Pancreas (tissue), 10 donors: ENCODE results near the gene GALP. TPM values are rescaled to one million over a fixed set of nuclear protein-coding genes. Genes with fewer than 3 reads are reported as not detected.

Experiments used
- ATAC-seq, 4 donors: fragments of 200-7000 bp; cut with Tn5 transposase; one replicate each; pipeline versions ENCODE4 v1.8.0 to v1.9.1; 2020; ENCODE audit warnings: mild to moderate bottlenecking in 4 of 4, moderate library complexity in 4 of 4
- DNase-seq, 6 donors: peaks; one replicate each; pipeline ENCODE4 v3.0.0-alpha.2; 2020
- FAIRE-seq: peaks from 2 replicates; lab custom pipeline; 2012; peaks lifted over from hg19 to GRCh38; lab: Jason Lieb, UNC
- H3K27ac ChIP-seq, 4 donors: fragments of 200-600 bp; sonication (generic); 1 replicate in 3 of 4; 2 replicates in 1 of 4; pipeline versions ENCODE4 v1.5.0 to v1.8.0; 2020
- H3K27me3 ChIP-seq, 4 donors: fragments of 200-600 bp; one replicate each; pipeline ENCODE4 v1.8.0; 2021
- H3K36me3 ChIP-seq, 3 donors: fragments of 200-600 bp; sonication (generic) in 1 of 3; one replicate each; pipeline versions ENCODE4 v1.5.0 to v1.8.0; 2020 to 2021
- H3K4me1 ChIP-seq, 3 donors: fragments of 200-600 bp; one replicate each; pipeline ENCODE4 v1.8.0; 2021
- H3K4me3 ChIP-seq, 4 donors: fragments of 200-600 bp; sonication (generic) in 2 of 4; one replicate each; pipeline versions ENCODE4 v1.5.0 to v1.8.0; 2020 to 2021
- H3K9me3 ChIP-seq, 4 donors: fragments of 200-600 bp; one replicate each; pipeline ENCODE4 v1.8.0; 2021
- CTCF ChIP-seq, 4 donors: fragments of 200-600 bp; sonication (generic) in 3 of 4; IDR thresholded peaks; one replicate each; pipeline versions ENCODE4 v1.5.0 to v1.8.0; 2021; ENCODE audit warnings: antibody characterized with exemption in 4 of 4
- WGBS, 2 donors: extraction: QIAGEN DNeasy Blood & Tissue Kit; methylation state at CpG; one replicate each; pipeline ENCODE4 v1.1.7; 2013; 5-methylcytosine and 5-hydroxymethylcytosine counted together
- intact Hi-C, 3 donors: fragments of 100-400 bp; cut with DNase I; formaldehyde crosslinking; loops; one replicate each; pipeline versions ENCODE4 v1.11.1 to v1.14.2; 2022
- polyA plus RNA-seq, 2 donors: library from polyadenylated mRNA; stranded (reverse); fragments of 200-250 nt; gene quantifications; one replicate each; pipeline ENCODE4 v1.2.3, GENCODE V29; 2013
- total RNA-seq, 6 donors: library from RNA; stranded (reverse); fragmentation: NEBNext Ultra II Directional in 4 of 6; extraction: Animal tissue kit (Norgen Biotek cat#: 25700) in 4 of 6; gene quantifications; one replicate each; pipeline versions ENCODE4 v1.2.1 to v1.2.4, GENCODE V29; 2021 to 2023
- donor health status: healthy with polysubstance abuse.
- donor health status: DM: no; HTN: no; CAD: no; lungs with moderate emphysema.
- donor health status: DM: no; HTN: no; CAD: no.
- donor health status: control.
- donor health status: control.
- donor health status: Bipolar disorder and iron deficiency.
- donor health status: DM: yes; HTN: yes; CAD: no.
- donor health status: DM: no; HTN: no; CAD: no.
- donor health status: DM: no; HTN: no; CAD: no.
- donor health status: DM: yes; HTN: yes; CAD: no.

The GALP gene
- total and polyA plus RNA-seq, 8 donors, result not detected

GRCh38 chr19:56133858-56134653, 41.8 kb upstream of the GALP start:
- Histone ChIP-seq H3K27me3 (no peaks in the 10 kb centered on the region), H3K36me3 (no peaks in the 10 kb centered on the region), H3K4me1 (peaks cover 18 to 43% (median 41%) of the 10 kb centered on the region in 3 donors), H3K4me3 (no peak overlapping the region), H3K27ac (no peak overlapping the region), H3K9me3 (no peaks in the 10 kb centered on the region)
- ATAC-seq (no peak), FAIRE-seq (no peak), DNase-seq (no peak)
- WGBS, 2 donors, result 82% methylated on average over 12 to 14 of the region's 14 CpGs
- no peak for TF ChIP-seq CTCF (IDR thresholded peaks at IDR 0.05)
- intact Hi-C loops, result no loop called here

GRCh38 chr19:56134654-56134921, 41.2 kb upstream of the GALP start:
- Histone ChIP-seq H3K4me3 (no peak overlapping the region), H3K27ac (peak overlapping the region in 2 of 4 donors; percentile 90 to 92), H3K36me3 (no peaks in the 10 kb centered on the region), H3K9me3 (no peaks in the 10 kb centered on the region), H3K4me1 (peaks cover 20 to 44% (median 42%) of the 10 kb centered on the region in 3 donors), H3K27me3 (no peaks in the 10 kb centered on the region)
- TF ChIP-seq CTCF (IDR thresholded peaks at IDR 0.05), result no peak
- FAIRE-seq (no peak), DNase-seq (no peak), ATAC-seq (no peak)
- intact Hi-C loops, result no loop called here
- WGBS, 2 donors, result 73 to 80% methylated on average over 5 of the region's 5 CpGs

- TF ChIP-seq CTCF (IDR thresholded peaks at IDR 0.05), result no peak
- Histone ChIP-seq H3K9me3 (no peaks in the 10 kb centered on the region), H3K27me3 (no peaks in the 10 kb centered on the region), H3K36me3 (no peaks in the 10 kb centered on the region), H3K4me3 (no peak overlapping the region), H3K27ac (peak overlapping the region in 3 of 4 donors; percentile 77 to 92 (median 90)), H3K4me1 (peaks cover 20 to 52% (median 51%) of the 10 kb centered on the region in 3 donors)
- intact Hi-C loops, result no loop called here
- ATAC-seq (no peak), DNase-seq (no peak), FAIRE-seq (no peak)
- 42 to 48% methylated on average over 10 of the region's 10 CpGs for WGBS, 2 donors
Measured at GRCh38 chr19:56136362-56136761, 39.4 kb upstream of the GALP start.

DNA sequence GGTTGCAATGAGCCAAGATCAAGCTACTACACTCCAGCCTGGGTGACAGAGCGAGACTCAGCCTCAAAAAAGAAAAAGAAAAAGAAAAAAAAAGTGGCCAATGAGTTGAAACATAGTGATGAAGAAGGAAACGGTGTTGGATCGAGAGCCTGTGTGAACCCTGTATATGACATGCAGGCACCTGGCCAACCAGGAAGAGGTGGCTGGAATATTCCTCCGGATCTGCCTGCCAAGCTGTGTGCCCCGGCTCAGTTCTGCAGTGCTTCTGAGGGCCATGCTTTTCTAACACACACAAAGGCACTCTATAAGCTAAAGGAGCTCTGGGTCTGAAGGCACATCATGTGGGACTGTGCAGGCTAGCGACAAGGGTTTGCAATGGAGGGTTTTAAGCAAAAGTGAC, 38.4 kb upstream of the GALP start:
- Histone ChIP-seq H3K9me3 (no peaks in the 10 kb centered on the region), H3K4me3 (no peak overlapping the region), H3K27me3 (no peaks in the 10 kb centered on the region), H3K36me3 (no peaks in the 10 kb centered on the region), H3K4me1 (peaks cover 21 to 58% (median 55%) of the 10 kb centered on the region in 3 donors), H3K27ac (peak overlapping the region; percentile 77 to 92 (median 87))
- 18 to 20% methylated on average over 6 of the region's 6 CpGs for WGBS, 2 donors
- intact Hi-C loops, result no loop called here
- FAIRE-seq (no peak), ATAC-seq (peak; percentile 44 to 53 (median 46)), DNase-seq (peak; percentile 80 to 92 (median 90))
- TF ChIP-seq CTCF (IDR thresholded peaks at IDR 0.05), result no peak

- intact Hi-C loops, result no loop called here
Measured at GRCh38 chr19:56138069-56138468, 37.7 kb upstream of the GALP start.

More at GRCh38 chr19:56138069-56138468, 37.7 kb upstream of the GALP start:
- Histone ChIP-seq H3K27ac (peak overlapping the region; percentile 77 to 92 (median 87)), H3K36me3 (no peaks in the 10 kb centered on the region), H3K4me3 (no peak overlapping the region), H3K4me1 (peaks cover 28 to 63% (median 62%) of the 10 kb centered on the region in 3 donors), H3K27me3 (no peaks in the 10 kb centered on the region), H3K9me3 (no peaks in the 10 kb centered on the region)
- no peak for TF ChIP-seq CTCF (IDR thresholded peaks at IDR 0.05)
- FAIRE-seq, result no peak
- peak in 2 of 6 donors; percentile 33 to 54 for DNase-seq
- WGBS, 2 donors, result 21 to 24% methylated on average over 3 of the region's 3 CpGs
- peak; percentile 17 to 30 (median 24) for ATAC-seq
